ENCODE results near the gene NXPE4. TPM values are rescaled to one million over a fixed set of nuclear protein-coding genes. Genes with fewer than 3 reads are reported as not detected.
"Not testable (repeated sequence)": the region's sequence is repeated elsewhere in the genome, so short reads cannot be mapped to it uniquely, and the experiment has no call there.

Gene NXPE4
- polyA plus RNA-seq, 1 donor from 2014 or later, result not detected

DNA sequence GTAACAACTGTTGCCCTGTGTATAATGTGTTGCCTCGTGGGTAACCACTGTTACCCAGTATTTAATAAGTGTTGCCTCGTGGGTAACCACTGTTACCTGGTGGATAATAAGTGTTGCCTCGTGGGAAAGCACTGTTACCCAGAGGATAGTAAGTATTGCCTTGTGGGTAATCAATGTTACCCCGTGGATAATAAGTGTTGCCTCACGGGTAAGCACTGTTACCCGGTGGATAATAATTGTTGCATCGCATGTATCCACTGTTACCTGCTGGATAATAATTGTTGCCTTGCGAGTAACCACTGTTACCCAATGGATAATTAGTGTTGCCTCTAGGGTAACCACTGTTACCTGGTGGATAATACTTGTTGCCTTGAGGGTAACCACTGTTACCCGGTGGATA, 17.1 kb upstream of the NXPE4 start:
- no peaks in the 10 kb centered on the region for H3F3A ChIP-seq (ENCODE audit: insufficient read depth, low read length, poor library complexity, severe bottlenecking)
- no peak overlapping the region for H2AFZ ChIP-seq (ENCODE audit: low read depth, low read length)
- H3K9me2 ChIP-seq (ENCODE audit: insufficient read depth, low read length), result no peaks in the 10 kb centered on the region
- H3K4me3 ChIP-seq (ENCODE audit: low read length), result no peak overlapping the region
- H3K27me3 ChIP-seq (ENCODE audit: insufficient read depth, low read depth, low read length), result no peaks in the 10 kb centered on the region
- no peaks in the 10 kb centered on the region for H3K36me3 ChIP-seq (ENCODE audit: insufficient read depth, low read length)
- H3K79me2 ChIP-seq (replicated peaks; ENCODE audit: insufficient read depth, low read length), result no peaks in the 10 kb centered on the region
- H3K27ac ChIP-seq (ENCODE audit: low read length), result no peak overlapping the region
- H3K9me3 ChIP-seq (ENCODE audit: low read length), result peaks cover 31% of the 10 kb centered on the region
- H3K4me2 ChIP-seq (ENCODE audit: low read length), result no peak overlapping the region
- no peak overlapping the region for H3K9ac ChIP-seq (ENCODE audit: low read length)
- TF ChIP-seq EP300 (conservative IDR thresholded peaks at IDR 0.05; ENCODE audit: poor library complexity, severe bottlenecking) (no peak), SMC3 (conservative IDR thresholded peaks at IDR 0.05; ENCODE audit: poor library complexity) (no peak), POLR2AphosphoS5 (IDR thresholded peaks at IDR 0.05) (no peak), TAF1 (IDR thresholded peaks at IDR 0.05; ENCODE audit: low read depth) (no peak), EZH2 (IDR thresholded peaks at IDR 0.05; ENCODE audit: borderline replicate concordance, insufficient read depth, low read length, poor library complexity, severe bottlenecking) (no peak), RAD21 (conservative IDR thresholded peaks at IDR 0.05) (no peak), MXI1 (conservative IDR thresholded peaks at IDR 0.05; ENCODE audit: poor library complexity, severe bottlenecking) (no peak)
- TF ChIP-seq, protein P1, sequence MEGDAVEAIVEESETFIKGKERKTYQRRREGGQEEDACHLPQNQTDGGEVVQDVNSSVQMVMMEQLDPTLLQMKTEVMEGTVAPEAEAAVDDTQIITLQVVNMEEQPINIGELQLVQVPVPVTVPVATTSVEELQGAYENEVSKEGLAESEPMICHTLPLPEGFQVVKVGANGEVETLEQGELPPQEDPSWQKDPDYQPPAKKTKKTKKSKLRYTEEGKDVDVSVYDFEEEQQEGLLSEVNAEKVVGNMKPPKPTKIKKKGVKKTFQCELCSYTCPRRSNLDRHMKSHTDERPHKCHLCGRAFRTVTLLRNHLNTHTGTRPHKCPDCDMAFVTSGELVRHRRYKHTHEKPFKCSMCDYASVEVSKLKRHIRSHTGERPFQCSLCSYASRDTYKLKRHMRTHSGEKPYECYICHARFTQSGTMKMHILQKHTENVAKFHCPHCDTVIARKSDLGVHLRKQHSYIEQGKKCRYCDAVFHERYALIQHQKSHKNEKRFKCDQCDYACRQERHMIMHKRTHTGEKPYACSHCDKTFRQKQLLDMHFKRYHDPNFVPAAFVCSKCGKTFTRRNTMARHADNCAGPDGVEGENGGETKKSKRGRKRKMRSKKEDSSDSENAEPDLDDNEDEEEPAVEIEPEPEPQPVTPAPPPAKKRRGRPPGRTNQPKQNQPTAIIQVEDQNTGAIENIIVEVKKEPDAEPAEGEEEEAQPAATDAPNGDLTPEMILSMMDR (IDR thresholded peaks at IDR 0.05; ENCODE audit: poor library complexity, severe bottlenecking), result no peak
- TF ChIP-seq, protein P2, sequence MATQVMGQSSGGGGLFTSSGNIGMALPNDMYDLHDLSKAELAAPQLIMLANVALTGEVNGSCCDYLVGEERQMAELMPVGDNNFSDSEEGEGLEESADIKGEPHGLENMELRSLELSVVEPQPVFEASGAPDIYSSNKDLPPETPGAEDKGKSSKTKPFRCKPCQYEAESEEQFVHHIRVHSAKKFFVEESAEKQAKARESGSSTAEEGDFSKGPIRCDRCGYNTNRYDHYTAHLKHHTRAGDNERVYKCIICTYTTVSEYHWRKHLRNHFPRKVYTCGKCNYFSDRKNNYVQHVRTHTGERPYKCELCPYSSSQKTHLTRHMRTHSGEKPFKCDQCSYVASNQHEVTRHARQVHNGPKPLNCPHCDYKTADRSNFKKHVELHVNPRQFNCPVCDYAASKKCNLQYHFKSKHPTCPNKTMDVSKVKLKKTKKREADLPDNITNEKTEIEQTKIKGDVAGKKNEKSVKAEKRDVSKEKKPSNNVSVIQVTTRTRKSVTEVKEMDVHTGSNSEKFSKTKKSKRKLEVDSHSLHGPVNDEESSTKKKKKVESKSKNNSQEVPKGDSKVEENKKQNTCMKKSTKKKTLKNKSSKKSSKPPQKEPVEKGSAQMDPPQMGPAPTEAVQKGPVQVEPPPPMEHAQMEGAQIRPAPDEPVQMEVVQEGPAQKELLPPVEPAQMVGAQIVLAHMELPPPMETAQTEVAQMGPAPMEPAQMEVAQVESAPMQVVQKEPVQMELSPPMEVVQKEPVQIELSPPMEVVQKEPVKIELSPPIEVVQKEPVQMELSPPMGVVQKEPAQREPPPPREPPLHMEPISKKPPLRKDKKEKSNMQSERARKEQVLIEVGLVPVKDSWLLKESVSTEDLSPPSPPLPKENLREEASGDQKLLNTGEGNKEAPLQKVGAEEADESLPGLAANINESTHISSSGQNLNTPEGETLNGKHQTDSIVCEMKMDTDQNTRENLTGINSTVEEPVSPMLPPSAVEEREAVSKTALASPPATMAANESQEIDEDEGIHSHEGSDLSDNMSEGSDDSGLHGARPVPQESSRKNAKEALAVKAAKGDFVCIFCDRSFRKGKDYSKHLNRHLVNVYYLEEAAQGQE (IDR thresholded peaks at IDR 0.05; ENCODE audit: borderline replicate concordance), result no peak
- H4K20me1 ChIP-seq (ENCODE audit: insufficient read depth), result no peaks in the 10 kb centered on the region

DNA sequence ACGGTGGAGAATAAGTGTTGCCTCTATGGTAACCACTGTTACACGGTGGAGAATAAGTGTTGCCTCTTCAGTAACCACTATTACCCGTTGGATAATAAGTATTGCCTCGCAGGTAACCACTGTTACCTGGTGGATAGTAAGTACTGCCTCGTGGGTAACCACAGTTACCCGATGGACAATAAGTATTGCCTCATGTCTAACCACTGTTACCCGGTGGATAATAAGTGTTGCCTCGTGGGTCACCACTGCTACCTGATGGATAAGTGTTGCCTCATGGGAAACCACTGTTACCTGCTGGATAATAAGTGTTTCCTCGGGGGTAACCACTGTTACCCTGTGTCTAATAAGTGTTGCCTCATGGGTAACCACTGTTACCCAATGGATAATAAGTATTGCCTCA, 16.6 kb upstream of the NXPE4 start:
- H3K9me3 ChIP-seq (ENCODE audit: low read length), result peaks cover 30% of the 10 kb centered on the region
- H3K27me3 ChIP-seq (ENCODE audit: insufficient read depth, low read depth, low read length); H3K27ac ChIP-seq (ENCODE audit: low read length); H3K79me2 ChIP-seq (replicated peaks; ENCODE audit: insufficient read depth, low read length); H2AFZ ChIP-seq (ENCODE audit: low read depth, low read length); H3K9me2 ChIP-seq (ENCODE audit: insufficient read depth, low read length); H3K4me2 ChIP-seq (ENCODE audit: low read length); H4K20me1 ChIP-seq (ENCODE audit: insufficient read depth); H3K36me3 ChIP-seq (ENCODE audit: insufficient read depth, low read length); H3F3A ChIP-seq (ENCODE audit: insufficient read depth, low read length, poor library complexity, severe bottlenecking); H3K4me3 ChIP-seq (ENCODE audit: low read length); H3K9ac ChIP-seq (ENCODE audit: low read length): not testable (repeated sequence)
